Natural killer cell (primary cell): ENCODE data around the gene GNAT2. TPM values are rescaled to one million over a fixed set of nuclear protein-coding genes. Genes with fewer than 3 reads are reported as not detected.

Experiments used
- ATAC-seq, 3 donors: fragments of 150-1000 bp in 2 of 3; fragments of 200-7000 bp in 1 of 3; cut with Tn5 transposase; 1 replicate in 1 of 3; 2 replicates in 2 of 3; pipeline ENCODE4 v1.10.0; 2021; ENCODE audit warnings: mild to moderate bottlenecking in 2 of 3, moderate library complexity in 2 of 3
- DNase-seq, 2 donors: peaks; one replicate each; pipeline versions ENCODE4 v3.0.0 to v3.0.0-alpha.2; 2013 to 2021; ENCODE audit warnings: mixed read lengths in 1 of 2
- H3K27ac ChIP-seq: one replicate; pipeline ENCODE4 v1.5.1; 2013; ENCODE audit warnings: mild to moderate bottlenecking, low read length
- H3K27me3 ChIP-seq: one replicate; pipeline ENCODE4 v1.6.1; 2013; ENCODE audit warnings: low read length; ENCODE audit not compliant: control insufficient read depth, insufficient read depth
- H3K36me3 ChIP-seq: one replicate; pipeline ENCODE4 v1.6.1; 2013; ENCODE audit warnings: low read length; ENCODE audit not compliant: control insufficient read depth, insufficient read depth
- H3K4me1 ChIP-seq: one replicate; pipeline ENCODE4 v1.6.1; 2013; ENCODE audit warnings: low read length; ENCODE audit not compliant: control insufficient read depth, insufficient read depth
- H3K4me3 ChIP-seq: one replicate; pipeline ENCODE4 v1.5.1; 2013; ENCODE audit warnings: low read length
- H3K9me3 ChIP-seq: one replicate; pipeline ENCODE4 v1.6.1; 2013; ENCODE audit warnings: low read length; ENCODE audit not compliant: control insufficient read depth, insufficient read depth
- H3K27ac Mint-ChIP-seq, 2 donors: one replicate each; pipeline ENCODE4 v1.8.0; 2022; ENCODE audit warnings: mild to moderate bottlenecking in 2 of 2, mixed read lengths in 2 of 2, moderate library complexity in 1 of 2
- H3K27me3 Mint-ChIP-seq, 2 donors: one replicate each; pipeline ENCODE4 v1.8.0; 2022; ENCODE audit warnings: low read depth in 2 of 2, mixed read lengths in 2 of 2
- H3K36me3 Mint-ChIP-seq: one replicate; pipeline ENCODE4 v1.8.0; 2022; ENCODE audit warnings: mixed read lengths
- H3K4me1 Mint-ChIP-seq, 2 donors: one replicate each; pipeline ENCODE4 v1.8.0; 2022; ENCODE audit warnings: mixed read lengths in 2 of 2
- H3K4me3 Mint-ChIP-seq: one replicate; pipeline ENCODE4 v1.8.0; 2022; ENCODE audit warnings: mild to moderate bottlenecking, moderate library complexity, mixed read lengths
- H3K9me3 Mint-ChIP-seq, 2 donors: one replicate each; pipeline ENCODE4 v1.8.0; 2022; ENCODE audit warnings: mixed read lengths in 2 of 2
- CTCF ChIP-seq: fragments of 200-600 bp; IDR thresholded peaks from one replicate; pipeline ENCODE4 v1.8.0; 2022; ENCODE audit warnings: antibody characterized with exemption
- WGBS: methylation state at CpG from one replicate; pipeline ENCODE4 v1.1.7; 2013; ENCODE audit warnings: missing lambda C conversion rate; ENCODE audit not compliant: insufficient coverage; 5-methylcytosine and 5-hydroxymethylcytosine counted together
- intact Hi-C: fragments of 100-400 bp; cut with micrococcal nuclease; formaldehyde crosslinking; loops from one replicate; pipeline ENCODE4 v1.14.2; 2022
- total RNA-seq, 4 donors: library from RNA; stranded (reverse); fragments of 120-200 nt in 1 of 4; gene quantifications; one replicate each; pipeline versions ENCODE4 v1.2.3 to v1.2.4, GENCODE V29; 2013 to 2022

The GNAT2 gene
- total RNA-seq = not detected
- not detected for total RNA-seq (2013)

GRCh38 chr1:109619576-109620400 is at the start of gene GNAT2, which contains the start of gene AMPD2:
TSS of gene GNAT2 (minus strand) at chr1:109619616. CDS start at chr1:109612870, 6,746 bp downstream.
TSS of gene AMPD2 (plus strand) at chr1:109619837. CDS start at chr1:109621176, 1,339 bp downstream.
- peaks cover 0 to 2% of the 10 kb centered on the region in 2 donors for H3K27me3 Mint-ChIP-seq
- whole genome bisulfite sequencing = under 1% methylated on average over 47 of the region's 47 CpGs
- H3K4me3 ChIP-seq = peak within 1 kb of the TSS; percentile 76

GRCh38 chr1:109668123-109668775 is 48.8 kb upstream of the GNAT2 start:
- H3K27ac Mint-ChIP-seq = peak overlapping the region in 1 of 2 donors; percentile 27
- no peaks in the 10 kb centered on the region for H3K9me3 ChIP-seq
- H3K9me3 Mint-ChIP-seq = no peaks in the 10 kb centered on the region
- peaks cover 10 to 25% of the 10 kb centered on the region in 2 donors for H3K4me1 Mint-ChIP-seq
- 24% methylated on average over 26 of the region's 26 CpGs for WGBS
- DNase-seq = no peak
- no peak overlapping the region for H3K27ac ChIP-seq
- no peaks in the 10 kb centered on the region for H3K27me3 Mint-ChIP-seq
- peaks cover 26% of the 10 kb centered on the region for H3K4me1 ChIP-seq
- H3K27me3 ChIP-seq = no peaks in the 10 kb centered on the region
- H3K4me3 Mint-ChIP-seq = peak overlapping the region; percentile 71
- no peak for ATAC-seq
- TF ChIP-seq CTCF = no peak
- H3K36me3 ChIP-seq = no peaks in the 10 kb centered on the region
- no peaks in the 10 kb centered on the region for H3K36me3 Mint-ChIP-seq
- intact Hi-C loops = no loop called here
- peak overlapping the region; percentile 9 for H3K4me3 ChIP-seq

More at GRCh38 chr1:109619576-109620400, at the start of gene GNAT2, which contains the start of gene AMPD2:
- Histone ChIP-seq H3K9me3 (no peaks in the 10 kb centered on the region), H3K27ac (peak within 1 kb of the TSS; percentile 89), H3K27me3 (no peaks in the 10 kb centered on the region), H3K36me3 (no peaks in the 10 kb centered on the region), H3K4me1 (peaks cover 62% of the 10 kb centered on the region)
- Mint-ChIP-seq H3K4me1 (peaks cover 43 to 62% of the 10 kb centered on the region in 2 donors), H3K4me3 (peak within 1 kb of the TSS; percentile 99), H3K36me3 (no peaks in the 10 kb centered on the region), H3K9me3 (no peaks in the 10 kb centered on the region), H3K27ac (peak within 1 kb of the TSS; percentile 93 to 99)
- DNase-seq (peak; percentile 78 to 86), ATAC-seq (peak; percentile 70 to 85 (median 78))
- intact Hi-C loops = no loop called here
- TF ChIP-seq CTCF = no peak

GRCh38 chr1:109667452-109668122 is 48.2 kb upstream of the GNAT2 start, which contains the start of gene GSTM2:
TSS of gene GSTM2 (plus strand) at chr1:109668057. CDS start at chr1:109668116, 59 bp downstream.
- peaks cover 10 to 25% of the 10 kb centered on the region in 2 donors for H3K4me1 Mint-ChIP-seq
- H3K4me3 ChIP-seq = peak within 1 kb of the TSS; percentile 9
- DNase-seq (peak; percentile 36 to 82), ATAC-seq (peak; percentile 85 to 95 (median 93))
- H3K27ac ChIP-seq = no peak within 1 kb of the TSS
- peaks cover 26% of the 10 kb centered on the region for H3K4me1 ChIP-seq
- H3K36me3 ChIP-seq = no peaks in the 10 kb centered on the region
- H3K4me3 Mint-ChIP-seq = peak within 1 kb of the TSS; percentile 71
- WGBS = 22% methylated on average over 22 of the region's 22 CpGs
- TF ChIP-seq CTCF = no peak
- no peaks in the 10 kb centered on the region for H3K27me3 Mint-ChIP-seq
- no peaks in the 10 kb centered on the region for H3K36me3 Mint-ChIP-seq
- intact Hi-C loops = no loop called here
- H3K27me3 ChIP-seq = no peaks in the 10 kb centered on the region
- peak within 1 kb of the TSS in 1 of 2 donors; percentile 27 for H3K27ac Mint-ChIP-seq
- no peaks in the 10 kb centered on the region for H3K9me3 Mint-ChIP-seq
- no peaks in the 10 kb centered on the region for H3K9me3 ChIP-seq
